ENCODE results near the gene PDE8B. TPM values are rescaled to one million over a fixed set of nuclear protein-coding genes. Genes with fewer than 3 reads are reported as not detected.

PDE8B gene
- total RNA-seq, 1 donor from 2014 or later, result 2.6 TPM

DNA sequence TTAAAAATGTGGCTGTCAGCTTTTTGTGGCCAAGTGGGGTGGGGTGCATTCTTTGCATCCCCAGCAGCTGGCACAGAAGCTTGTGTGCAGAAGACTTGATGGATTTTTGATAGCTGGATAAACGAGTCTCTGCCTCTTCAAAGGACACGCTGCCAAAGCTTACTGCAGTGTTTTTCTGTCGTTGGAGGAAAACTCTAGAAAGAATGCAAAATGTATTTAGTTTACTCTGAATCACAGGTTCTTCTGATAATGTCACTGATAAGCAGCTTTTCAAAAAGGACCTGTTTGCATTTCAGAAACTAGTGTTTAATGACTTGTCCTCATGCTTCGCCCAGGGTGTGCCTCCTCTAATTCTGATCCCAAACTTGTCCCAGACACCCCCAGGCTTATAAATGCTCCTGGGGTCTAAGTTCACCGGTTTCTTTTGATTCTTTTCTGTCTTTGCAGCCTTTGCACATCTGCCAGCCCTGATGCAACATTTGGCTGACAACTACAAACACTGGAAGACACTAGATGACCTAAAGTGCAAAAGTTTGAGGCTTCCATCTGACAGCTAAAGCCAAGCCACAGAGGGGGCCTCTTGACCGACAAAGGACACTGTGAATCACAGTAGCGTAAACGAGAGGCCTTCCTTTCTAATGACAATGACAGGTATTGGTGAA lies 215.6 kb downstream of the PDE8B start:
- H3K27me3 Mint-ChIP-seq, result no peaks in the 10 kb centered on the region
- H3K36me3 Mint-ChIP-seq (ENCODE audit: insufficient read depth), result peaks cover 8% of the 10 kb centered on the region
- no peak overlapping the region for H3K27ac Mint-ChIP-seq
- H3K9me3 Mint-ChIP-seq (ENCODE audit: low read depth), result no peaks in the 10 kb centered on the region
- peaks cover 8% of the 10 kb centered on the region for H3K4me1 Mint-ChIP-seq (ENCODE audit: low read depth)
- no peak overlapping the region for H3K4me3 Mint-ChIP-seq (ENCODE audit: low read depth)
- TF ChIP-seq, protein P1, sequence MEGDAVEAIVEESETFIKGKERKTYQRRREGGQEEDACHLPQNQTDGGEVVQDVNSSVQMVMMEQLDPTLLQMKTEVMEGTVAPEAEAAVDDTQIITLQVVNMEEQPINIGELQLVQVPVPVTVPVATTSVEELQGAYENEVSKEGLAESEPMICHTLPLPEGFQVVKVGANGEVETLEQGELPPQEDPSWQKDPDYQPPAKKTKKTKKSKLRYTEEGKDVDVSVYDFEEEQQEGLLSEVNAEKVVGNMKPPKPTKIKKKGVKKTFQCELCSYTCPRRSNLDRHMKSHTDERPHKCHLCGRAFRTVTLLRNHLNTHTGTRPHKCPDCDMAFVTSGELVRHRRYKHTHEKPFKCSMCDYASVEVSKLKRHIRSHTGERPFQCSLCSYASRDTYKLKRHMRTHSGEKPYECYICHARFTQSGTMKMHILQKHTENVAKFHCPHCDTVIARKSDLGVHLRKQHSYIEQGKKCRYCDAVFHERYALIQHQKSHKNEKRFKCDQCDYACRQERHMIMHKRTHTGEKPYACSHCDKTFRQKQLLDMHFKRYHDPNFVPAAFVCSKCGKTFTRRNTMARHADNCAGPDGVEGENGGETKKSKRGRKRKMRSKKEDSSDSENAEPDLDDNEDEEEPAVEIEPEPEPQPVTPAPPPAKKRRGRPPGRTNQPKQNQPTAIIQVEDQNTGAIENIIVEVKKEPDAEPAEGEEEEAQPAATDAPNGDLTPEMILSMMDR (IDR thresholded peaks at IDR 0.05; ENCODE audit: unreplicated experiment), result no peak
- DNase-seq (ENCODE audit: low spot score, unreplicated experiment), result no peak

DNA sequence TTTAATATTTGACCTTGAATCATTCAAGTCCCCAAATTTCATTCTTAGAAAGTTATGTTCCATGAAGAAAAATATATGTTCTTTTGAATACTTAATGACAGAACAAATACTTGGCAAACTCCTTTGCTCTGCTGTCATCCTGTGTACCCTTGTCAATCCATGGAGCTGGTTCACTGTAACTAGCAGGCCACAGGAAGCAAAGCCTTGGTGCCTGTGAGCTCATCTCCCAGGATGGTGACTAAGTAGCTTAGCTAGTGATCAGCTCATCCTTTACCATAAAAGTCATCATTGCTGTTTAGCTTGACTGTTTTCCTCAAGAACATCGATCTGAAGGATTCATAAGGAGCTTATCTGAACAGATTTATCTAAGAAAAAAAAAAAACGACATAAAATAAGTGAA lies 216.2 kb downstream of the PDE8B start:
- H3K4me3 Mint-ChIP-seq (ENCODE audit: low read depth), result no peak overlapping the region
- no peak for DNase-seq (ENCODE audit: low spot score, unreplicated experiment)
- peaks cover 8% of the 10 kb centered on the region for H3K4me1 Mint-ChIP-seq (ENCODE audit: low read depth)
- TF ChIP-seq, protein P1 (IDR thresholded peaks at IDR 0.05; ENCODE audit: unreplicated experiment), result no peak
- no peaks in the 10 kb centered on the region for H3K27me3 Mint-ChIP-seq
- no peak overlapping the region for H3K27ac Mint-ChIP-seq
- H3K9me3 Mint-ChIP-seq (ENCODE audit: low read depth), result no peaks in the 10 kb centered on the region
- peaks cover 7% of the 10 kb centered on the region for H3K36me3 Mint-ChIP-seq (ENCODE audit: insufficient read depth)

DNA sequence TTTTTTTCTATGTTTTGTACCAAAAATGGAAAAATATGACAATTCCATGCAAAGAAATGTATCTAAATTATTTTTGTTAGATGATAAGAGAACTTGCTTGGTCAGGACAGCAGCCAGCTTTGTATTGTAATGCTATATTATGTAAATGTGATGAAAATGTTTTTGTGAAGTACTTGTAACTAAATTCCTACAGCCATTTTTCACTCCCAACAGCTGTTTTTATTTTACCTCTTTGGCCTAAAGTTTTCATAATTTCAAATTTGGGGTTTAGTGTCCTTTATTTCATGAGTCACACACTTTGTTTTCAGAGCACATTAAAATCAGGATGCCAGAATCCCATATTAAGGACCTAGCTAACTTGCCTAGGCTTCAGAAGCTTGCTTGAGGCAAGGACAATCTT lies 217.5 kb downstream of the PDE8B start:
- H3K27ac Mint-ChIP-seq, result no peak overlapping the region
- no peaks in the 10 kb centered on the region for H3K9me3 Mint-ChIP-seq (ENCODE audit: low read depth)
- DNase-seq (ENCODE audit: low spot score, unreplicated experiment), result no peak
- H3K4me3 Mint-ChIP-seq (ENCODE audit: low read depth), result no peak overlapping the region
- TF ChIP-seq, protein P1 (IDR thresholded peaks at IDR 0.05; ENCODE audit: unreplicated experiment), result no peak
- peaks cover 6% of the 10 kb centered on the region for H3K36me3 Mint-ChIP-seq (ENCODE audit: insufficient read depth)
- no peaks in the 10 kb centered on the region for H3K27me3 Mint-ChIP-seq
- H3K4me1 Mint-ChIP-seq (ENCODE audit: low read depth), result peaks cover 8% of the 10 kb centered on the region

DNA sequence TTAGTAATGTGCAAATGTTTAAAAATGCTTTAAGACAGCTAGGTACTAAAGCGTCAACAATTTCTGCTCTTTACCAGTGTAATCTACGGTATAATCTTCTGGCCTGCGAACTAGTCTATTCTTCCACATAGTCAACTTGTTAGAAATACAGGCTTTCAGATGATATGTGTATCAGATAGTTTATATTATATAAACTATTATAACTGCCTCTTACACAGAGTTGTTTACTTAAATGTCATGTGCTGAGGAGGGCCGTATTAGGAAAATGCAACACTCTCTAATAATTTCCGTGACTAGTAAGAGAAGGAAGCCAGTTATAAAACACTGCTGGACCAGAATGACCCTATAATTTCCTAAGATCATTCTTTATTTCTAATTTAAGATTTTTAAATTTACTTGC lies 218.0 kb downstream of the PDE8B start:
- H3K36me3 Mint-ChIP-seq (ENCODE audit: insufficient read depth), result peaks cover 7% of the 10 kb centered on the region
- TF ChIP-seq, protein P1 (IDR thresholded peaks at IDR 0.05; ENCODE audit: unreplicated experiment), result no peak
- no peak overlapping the region for H3K27ac Mint-ChIP-seq
- no peaks in the 10 kb centered on the region for H3K27me3 Mint-ChIP-seq
- DNase-seq (ENCODE audit: low spot score, unreplicated experiment), result no peak
- H3K4me3 Mint-ChIP-seq (ENCODE audit: low read depth), result no peak overlapping the region
- peaks cover 8% of the 10 kb centered on the region for H3K4me1 Mint-ChIP-seq (ENCODE audit: low read depth)
- H3K9me3 Mint-ChIP-seq (ENCODE audit: low read depth), result no peaks in the 10 kb centered on the region

DNA sequence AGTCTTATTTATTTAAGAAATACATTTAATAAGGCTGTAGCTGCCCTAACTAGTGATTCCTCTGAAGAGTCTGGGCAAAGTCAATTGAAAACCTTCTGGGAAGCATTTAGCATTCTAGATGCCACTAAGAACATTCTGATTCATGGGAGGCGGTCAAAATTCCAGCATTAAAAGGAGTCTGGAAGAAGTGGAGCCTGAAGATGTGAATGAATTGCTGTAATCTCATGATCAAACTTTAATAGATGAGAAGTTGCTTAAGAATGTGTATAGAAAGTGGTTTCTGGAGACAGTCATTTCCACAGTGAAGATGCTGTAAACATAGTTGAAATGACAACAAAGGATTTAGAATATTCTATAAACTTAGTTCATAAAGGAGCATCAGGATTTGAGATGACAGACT lies 220.2 kb downstream of the PDE8B start:
- H3K27me3 Mint-ChIP-seq, result no peaks in the 10 kb centered on the region
- no peak overlapping the region for H3K27ac Mint-ChIP-seq
- no peak overlapping the region for H3K4me3 Mint-ChIP-seq (ENCODE audit: low read depth)
- H3K4me1 Mint-ChIP-seq (ENCODE audit: low read depth), result peaks cover 8% of the 10 kb centered on the region
- no peak for DNase-seq (ENCODE audit: low spot score, unreplicated experiment)
- peaks cover 10% of the 10 kb centered on the region for H3K36me3 Mint-ChIP-seq (ENCODE audit: insufficient read depth)
- no peaks in the 10 kb centered on the region for H3K9me3 Mint-ChIP-seq (ENCODE audit: low read depth)
- TF ChIP-seq, protein P1 (IDR thresholded peaks at IDR 0.05; ENCODE audit: unreplicated experiment), result no peak
